SK-N-SH (cell line): Measurements from ENCODE around the gene FOXM1. TPM values are rescaled to one million over a fixed set of nuclear protein-coding genes. Genes with fewer than 3 reads are reported as not detected.

ENCODE experiments used
- CTCF ChIA-PET: fragments of 300-600, 350-600 bp; formaldehyde crosslinking; extraction: SDS; loops from one replicate; lab custom pipeline; 2021; lab: Yijun Ruan, JAX
- POLR2A ChIA-PET: fragments of 350-600 bp; sonication (Branson Sonifier 250); formaldehyde crosslinking; extraction: SDS; loops from one replicate; lab custom pipeline; 2020; ENCODE audit warnings: antibody characterized with exemption, inconsistent platforms; lab: Yijun Ruan, JAX
- DNase-seq: peaks from one replicate; pipeline ENCODE4 v3.0.0; 2012
- H2AFZ ChIP-seq: fragments of 200-600 bp; sonication (generic); 2 replicates; pipeline ENCODE4 v1.8.1; 2016; ENCODE audit warnings: antibody characterized with exemption, mild to moderate bottlenecking, low read depth
- H3F3A ChIP-seq: fragments of 200-600 bp; sonication (generic); replicated peaks from 2 replicates; pipeline ENCODE3; 2016; ENCODE audit warnings: antibody characterized with exemption, mild to moderate bottlenecking; ENCODE audit not compliant: insufficient read depth
- H3K27ac ChIP-seq, 2 experiments: fragments of 200-500 bp in 1 of 2; fragments of 200-600 bp in 1 of 2; sonication (Bioruptor generic) in 1 of 2; sonication (generic), shearing (Covaris generic) in 1 of 2; 2 replicates each; pipeline versions ENCODE4 v1.5.1 to v1.6.1; 2014 to 2016; ENCODE audit warnings: low read depth in 2 of 2, inconsistent platforms in 1 of 2, low read length in 1 of 2, mild to moderate bottlenecking in 1 of 2, mixed read lengths in 1 of 2
- H3K27me3 ChIP-seq: fragments of 200-600 bp; sonication (generic), shearing (Covaris generic); 2 replicates; pipeline ENCODE4 v1.6.1; 2016; ENCODE audit warnings: mixed run types; ENCODE audit not compliant: insufficient read depth
- H3K36me3 ChIP-seq, 2 experiments: fragments of 200-500 bp in 1 of 2; fragments of 200-600 bp in 1 of 2; sonication (Bioruptor generic) in 1 of 2; sonication (generic) in 1 of 2; replicated peaks in 1 of 2; 2 replicates each; pipeline versions ENCODE3 to v1.5.1; 2014 to 2016; ENCODE audit warnings: low read length in 1 of 2, mild to moderate bottlenecking in 1 of 2; ENCODE audit not compliant: insufficient read depth in 2 of 2, control insufficient read depth in 1 of 2
- H3K4me1 ChIP-seq, 2 experiments: fragments of 200-500 bp in 1 of 2; fragments of 200-600 bp in 1 of 2; sonication (Bioruptor generic) in 1 of 2; sonication (generic), shearing (Covaris generic) in 1 of 2; 2 replicates each; pipeline versions ENCODE4 v1.5.1 to v1.6.1; 2014 to 2016; ENCODE audit warnings: low read depth in 1 of 2, low read length in 1 of 2, mixed run types in 1 of 2; ENCODE audit not compliant: insufficient read depth in 2 of 2, control insufficient read depth in 1 of 2
- H3K4me2 ChIP-seq: fragments of 200-600 bp; sonication (generic), shearing (Covaris generic); 2 replicates; pipeline ENCODE4 v1.6.1; 2017; ENCODE audit warnings: mixed run types
- H3K4me3 ChIP-seq, 2 experiments: fragments of 200-500 bp in 1 of 2; fragments of 200-600 bp in 1 of 2; sonication (Bioruptor generic) in 1 of 2; sonication (generic), shearing (Covaris generic) in 1 of 2; 2 replicates each; pipeline versions ENCODE4 v1.5.1 to v1.8.1; 2014 to 2016; ENCODE audit warnings: low read depth in 2 of 2, inconsistent platforms in 1 of 2, low read length in 1 of 2, mild to moderate bottlenecking in 1 of 2, mixed read lengths in 1 of 2, moderate library complexity in 1 of 2
- H3K79me2 ChIP-seq: fragments of 200-600 bp; sonication (generic); 2 replicates; pipeline ENCODE4 v1.8.1; 2017; ENCODE audit warnings: mild to moderate bottlenecking; ENCODE audit not compliant: insufficient read depth
- H3K9ac ChIP-seq: fragments of 200-600 bp; sonication (generic); 2 replicates; pipeline ENCODE4 v1.6.1; 2017; ENCODE audit warnings: mixed run types
- H3K9me2 ChIP-seq: fragments of 200-600 bp; sonication (generic); 2 replicates; pipeline ENCODE4 v1.6.1; 2017; ENCODE audit warnings: mixed run types
- H3K9me3 ChIP-seq: fragments of 200-600 bp; sonication (generic); 2 replicates; pipeline ENCODE4 v1.6.1; 2017; ENCODE audit warnings: mixed run types, mild to moderate bottlenecking, moderate library complexity
- H4K20me1 ChIP-seq: fragments of 200-600 bp; sonication (generic); 2 replicates; pipeline ENCODE4 v1.6.1; 2017; ENCODE audit warnings: mild to moderate bottlenecking, mixed run types; ENCODE audit not compliant: insufficient read depth
- EP300 ChIP-seq, 2 experiments: IDR thresholded peaks; 2 replicates each; pipeline versions ENCODE4 v1.4.0 to v1.6.1; 2012; ENCODE audit warnings: borderline replicate concordance in 1 of 2, low read depth in 1 of 2, low read length in 1 of 2
- EZH2phosphoT487 ChIP-seq: fragments of 200-600 bp; sonication (generic); IDR thresholded peaks from 2 replicates; pipeline ENCODE4 v1.6.1; 2017; ENCODE audit warnings: low read depth, mixed run types, mild to moderate bottlenecking, antibody characterized with exemption, moderate library complexity, borderline replicate concordance
- FOXJ3 ChIP-seq: sonication (generic); formaldehyde crosslinking; IDR thresholded peaks from 2 replicates; pipeline ENCODE4 v1.5.1; 2020; ENCODE audit warnings: mild to moderate bottlenecking, missing genetic modification reagents
- JUND ChIP-seq: IDR thresholded peaks from 2 replicates; pipeline ENCODE4 v1.4.0; 2012
- MEF2A ChIP-seq: IDR thresholded peaks from 2 replicates; pipeline ENCODE4 v1.4.0; 2012; ENCODE audit warnings: low read depth, borderline replicate concordance
- MXI1 ChIP-seq: IDR thresholded peaks from 2 replicates; pipeline ENCODE4 v1.6.1; 2012; ENCODE audit warnings: mild to moderate bottlenecking, low read depth, low read length, improper control_type of control experiment
- NFIC ChIP-seq: IDR thresholded peaks from 2 replicates; pipeline ENCODE4 v1.4.0; 2012; ENCODE audit warnings: borderline replicate concordance
- PBX3 ChIP-seq: IDR thresholded peaks from 2 replicates; pipeline ENCODE4; 2012
- REST ChIP-seq: IDR thresholded peaks from 2 replicates; pipeline ENCODE4 v1.6.1; 2012; ENCODE audit warnings: mild to moderate bottlenecking, low read depth, low read length, moderate library complexity
- RFX5 ChIP-seq: IDR thresholded peaks from 2 replicates; pipeline ENCODE4 v1.6.1; 2012; ENCODE audit warnings: mild to moderate bottlenecking, improper control_type of control experiment, low read length
- SIN3A ChIP-seq: IDR thresholded peaks from 2 replicates; pipeline ENCODE4 v1.6.1; 2012; ENCODE audit warnings: low read depth, mild to moderate bottlenecking, low read length, moderate library complexity, borderline replicate concordance
- SMC3 ChIP-seq: IDR thresholded peaks from 2 replicates; pipeline ENCODE4 v1.6.1; 2012; ENCODE audit warnings: low read depth, low read length, improper control_type of control experiment
- TCF12 ChIP-seq: IDR thresholded peaks from 2 replicates; pipeline ENCODE4 v1.4.0; 2012
- TEAD4 ChIP-seq: IDR thresholded peaks from 2 replicates; pipeline ENCODE4 v1.4.0; 2012; ENCODE audit warnings: mild to moderate bottlenecking, borderline replicate concordance; ENCODE audit not compliant: insufficient read depth
- USF2 ChIP-seq: fragments of 150-350 bp; IDR thresholded peaks from 2 replicates; pipeline ENCODE4 v1.6.1; 2017; ENCODE audit warnings: antibody characterized with exemption, low read length, low read depth, borderline replicate concordance
- YY1 ChIP-seq: IDR thresholded peaks from 2 replicates; pipeline ENCODE4 v1.4.0; 2012; ENCODE audit warnings: low read depth, mild to moderate bottlenecking
- ZBTB33 ChIP-seq: IDR thresholded peaks from 2 replicates; pipeline ENCODE4 v1.4.0; 2012; ENCODE audit warnings: low read depth, borderline replicate concordance
- WGBS: methylation state at CpG from one replicate; pipeline ENCODE4 v1.1.6; 2017; ENCODE audit warnings: low lambda C conversion rate; 5-methylcytosine and 5-hydroxymethylcytosine counted together
- polyA plus RNA-seq, 3 experiments: library from polyadenylated mRNA; depleted of rRNA; stranded (reverse); fragments of >200 nt; gene quantifications; 2 replicates each; pipeline ENCODE4 v1.2.3, GENCODE V29; 2012

Gene FOXM1
- polyA plus RNA-seq, 1 of the 3 experiments (the other 2 are of a cell fraction): 29.9 TPM

- H3K27me3 ChIP-seq: no peaks in the 10 kb centered on the region
- no peak overlapping the region for H3K9ac ChIP-seq
- no peak for TF ChIP-seq ZBTB33
- TF ChIP-seq REST: no peak
- TF ChIP-seq NFIC: no peak
- TF ChIP-seq USF2: no peak
- no peak for TF ChIP-seq MEF2A
- no peak for TF ChIP-seq MXI1
- no peak for TF ChIP-seq SIN3A
- no peak for TF ChIP-seq RFX5
- no peak for TF ChIP-seq EP300 (IDR thresholded peaks at IDR 0.05; ENCODE audit: borderline replicate concordance in 1 of 2, low read depth in 1 of 2, low read length in 1 of 2)
- no peak for TF ChIP-seq YY1
- no peak for TF ChIP-seq TCF12
- TF ChIP-seq PBX3: no peak
- no peak for TF ChIP-seq FOXJ3 (CRISPR knock-in tag)
- TF ChIP-seq TEAD4: no peak
- no peak for TF ChIP-seq EZH2phosphoT487
- TF ChIP-seq SMC3: no peak
- no peak for TF ChIP-seq JUND
- no peak overlapping the region for H3K4me2 ChIP-seq
- 93% methylated on average over 3 of the region's 3 CpGs for WGBS
- no peak overlapping the region for H3K27ac ChIP-seq
- no peak overlapping the region for H2AFZ ChIP-seq
- H3K9me3 ChIP-seq: no peaks in the 10 kb centered on the region
- no peaks in the 10 kb centered on the region for H3K9me2 ChIP-seq
- no peaks in the 10 kb centered on the region for H3K79me2 ChIP-seq
- H3K4me3 ChIP-seq: no peak overlapping the region
- DNase-seq: no peak
- POLR2A ChIA-PET: no interaction called here
- peaks cover 14 to 61% of the 10 kb centered on the region in 2 experiments for H3K36me3 ChIP-seq
- no peaks in the 10 kb centered on the region for H3F3A ChIP-seq
- H3K4me1 ChIP-seq: no peaks in the 10 kb centered on the region
- CTCF ChIA-PET: no interaction called here
- H4K20me1 ChIP-seq: no peaks in the 10 kb centered on the region
Measured at GRCh38 chr12:2826036-2826435, 50.9 kb downstream of the FOXM1 start.
